ENCODE measurements around the gene ACOD1.

ACOD1 gene

DNA sequence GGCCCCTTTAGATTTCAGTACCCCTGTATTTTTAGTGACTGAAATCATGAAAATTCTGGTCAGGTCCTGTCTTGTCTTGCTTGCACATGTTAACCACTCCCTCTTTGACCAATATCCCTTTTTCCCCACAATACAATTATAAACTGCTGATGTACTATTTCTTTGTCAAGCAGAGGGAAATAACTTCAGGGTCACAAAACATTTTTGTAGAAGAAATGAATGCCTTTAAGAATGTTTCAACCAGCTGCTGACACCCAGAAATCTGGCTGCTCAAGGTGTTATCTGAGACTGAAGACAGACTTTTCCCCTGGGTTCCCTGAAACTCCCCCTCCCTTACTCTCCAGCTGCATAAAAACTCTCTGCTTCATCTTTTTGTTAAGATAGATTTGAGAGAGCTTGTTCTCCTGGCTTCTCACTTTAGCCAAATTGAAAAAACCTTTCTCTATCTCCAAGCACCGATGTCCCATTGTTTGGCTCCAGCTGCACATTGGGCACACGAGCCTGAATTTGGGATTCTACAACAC is 18.4 kb upstream of the ACOD1 start:
- TF ChIP-seq POLR2AphosphoS5 (IDR thresholded peaks at IDR 0.05; ENCODE audit: low read depth, low read length) = no peak
- TF ChIP-seq POLR2A (IDR thresholded peaks at IDR 0.05; ENCODE audit: low read depth, low read length) = no peak
- no peak for TF ChIP-seq TAF1 (IDR thresholded peaks at IDR 0.05; ENCODE audit: borderline replicate concordance, low read depth, low read length)
- FAIRE-seq (no peak), DNase-seq (ENCODE audit: insufficient read length) (no peak)

DNA sequence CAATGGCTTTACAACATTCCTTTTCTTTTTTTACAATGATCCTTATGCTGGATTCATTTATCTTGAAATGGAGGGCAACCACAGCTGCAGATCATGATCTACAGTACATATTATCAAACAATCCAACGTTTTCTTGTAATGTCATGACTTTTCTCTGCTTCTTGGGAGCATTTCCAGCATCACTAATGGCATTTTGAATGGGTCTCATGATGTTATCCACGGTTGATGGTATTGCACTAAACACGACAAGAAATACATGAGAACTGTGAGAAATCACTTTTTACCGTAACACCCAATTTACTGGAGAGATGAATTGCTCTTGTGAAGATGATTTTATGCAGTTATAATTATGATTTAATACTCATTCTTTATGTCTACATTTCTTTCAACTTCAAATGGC is 16.2 kb upstream of the ACOD1 start:
- FAIRE-seq (no peak), DNase-seq (ENCODE audit: insufficient read length) (no peak)
- TF ChIP-seq POLR2A (IDR thresholded peaks at IDR 0.05; ENCODE audit: low read depth, low read length) (no peak), POLR2AphosphoS5 (IDR thresholded peaks at IDR 0.05; ENCODE audit: low read depth, low read length) (no peak), TAF1 (IDR thresholded peaks at IDR 0.05; ENCODE audit: borderline replicate concordance, low read depth, low read length) (no peak)

DNA sequence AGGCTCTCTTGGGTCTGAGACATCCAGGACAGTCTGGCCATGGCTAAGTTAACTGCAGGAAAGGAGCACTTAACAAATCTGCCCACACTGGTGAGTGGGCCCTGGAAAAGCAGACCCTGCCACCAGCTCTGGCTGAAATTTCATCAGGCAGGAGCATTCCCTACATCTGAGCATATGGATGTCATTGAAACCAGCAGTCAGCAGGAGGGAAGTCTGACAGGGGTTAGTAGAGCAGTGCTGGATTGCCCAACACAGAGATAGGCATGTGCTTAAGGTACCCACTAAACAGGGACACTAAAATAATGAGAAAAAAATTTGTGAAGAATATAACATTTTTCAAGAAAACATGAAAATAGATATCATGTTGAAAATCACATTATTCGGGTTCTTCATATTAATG is 13.6 kb upstream of the ACOD1 start:
- TF ChIP-seq POLR2A (IDR thresholded peaks at IDR 0.05; ENCODE audit: low read depth, low read length) (no peak), POLR2AphosphoS5 (IDR thresholded peaks at IDR 0.05; ENCODE audit: low read depth, low read length) (no peak), TAF1 (IDR thresholded peaks at IDR 0.05; ENCODE audit: borderline replicate concordance, low read depth, low read length) (no peak)
- no peak for FAIRE-seq

DNA sequence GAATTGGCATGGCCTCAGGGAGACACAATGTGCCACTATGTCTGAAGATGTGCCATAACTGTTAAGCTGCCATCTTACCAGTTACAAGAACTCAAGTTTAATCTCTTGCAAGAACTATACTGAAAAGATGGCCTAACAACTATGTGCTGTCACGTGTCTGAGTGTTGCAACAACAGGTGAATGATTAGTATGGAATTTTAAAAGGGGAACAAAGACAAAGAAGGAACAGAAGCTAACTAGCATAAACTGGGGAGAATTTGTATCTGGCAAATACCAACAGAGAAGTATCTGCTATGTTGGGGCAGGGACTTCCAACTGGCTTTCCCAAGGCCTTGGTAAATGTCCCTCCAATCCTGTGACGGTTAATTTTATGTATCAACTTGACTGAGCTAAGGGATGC is 11.5 kb upstream of the ACOD1 start:
- no peak for FAIRE-seq
- no peak for DNase-seq (ENCODE audit: insufficient read length)
- no peak for TF ChIP-seq POLR2AphosphoS5 (IDR thresholded peaks at IDR 0.05; ENCODE audit: low read depth, low read length)
- no peak for TF ChIP-seq TAF1 (IDR thresholded peaks at IDR 0.05; ENCODE audit: borderline replicate concordance, low read depth, low read length)
- no peak for TF ChIP-seq POLR2A (IDR thresholded peaks at IDR 0.05; ENCODE audit: low read depth, low read length)

More for the DNA sequence above, 13.6 kb upstream of the ACOD1 start:
- DNase-seq (ENCODE audit: insufficient read length) = no peak

DNA sequence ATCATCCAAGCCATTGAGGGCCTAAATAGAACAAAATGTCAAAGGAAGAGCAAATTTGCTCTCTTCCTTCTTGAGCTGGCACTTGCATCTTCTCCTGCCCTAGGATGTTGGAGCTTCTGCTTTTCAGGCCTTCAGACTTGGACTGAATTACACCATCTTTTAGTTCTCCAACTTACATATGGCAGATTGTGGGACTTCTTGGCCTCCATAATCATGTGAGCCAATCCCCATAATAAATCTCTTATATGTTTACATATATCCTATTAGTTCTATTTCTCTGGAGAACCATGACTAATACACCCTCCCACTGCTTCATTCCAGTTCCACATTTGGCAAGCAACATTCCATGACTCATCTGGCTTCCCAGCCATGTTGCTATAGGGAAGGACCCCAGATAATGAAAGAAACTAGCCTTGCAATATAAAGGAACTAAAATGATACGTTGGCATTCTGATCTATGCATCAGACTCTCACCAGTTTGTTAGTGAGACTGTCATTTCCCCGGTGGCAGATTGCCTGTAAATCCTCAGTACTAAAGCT is 11.0 kb upstream of the ACOD1 start:
- DNase-seq (ENCODE audit: insufficient read length) = no peak
- no peak for FAIRE-seq
- no peak for TF ChIP-seq POLR2AphosphoS5 (IDR thresholded peaks at IDR 0.05; ENCODE audit: low read depth, low read length)
- TF ChIP-seq TAF1 (IDR thresholded peaks at IDR 0.05; ENCODE audit: borderline replicate concordance, low read depth, low read length) = no peak
- TF ChIP-seq POLR2A (IDR thresholded peaks at IDR 0.05; ENCODE audit: low read depth, low read length) = no peak

DNA sequence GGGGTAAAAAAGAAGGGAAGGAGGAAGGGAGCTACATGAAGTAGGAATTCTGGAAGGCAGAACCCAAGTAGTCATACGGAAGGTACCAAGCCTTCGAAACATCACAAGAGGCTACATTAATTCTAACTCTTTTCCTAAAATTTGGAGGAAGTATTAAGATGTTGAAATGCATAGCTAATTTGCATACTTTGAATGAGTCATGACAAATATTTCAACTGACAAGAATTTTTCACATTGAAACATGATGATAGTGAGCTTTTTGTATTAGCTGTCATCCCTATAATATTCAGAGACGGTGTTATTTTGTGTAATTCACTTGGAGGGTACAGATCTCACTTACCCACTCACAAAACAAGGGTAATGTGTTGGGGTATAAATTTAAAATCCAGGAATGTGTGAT is 9.1 kb upstream of the ACOD1 start:
- DNase-seq (ENCODE audit: insufficient read length) (no peak), FAIRE-seq (no peak)
- TF ChIP-seq POLR2AphosphoS5 (IDR thresholded peaks at IDR 0.05; ENCODE audit: low read depth, low read length) = no peak
- TF ChIP-seq POLR2A (IDR thresholded peaks at IDR 0.05; ENCODE audit: low read depth, low read length) = no peak
- no peak for TF ChIP-seq TAF1 (IDR thresholded peaks at IDR 0.05; ENCODE audit: borderline replicate concordance, low read depth, low read length)

DNA sequence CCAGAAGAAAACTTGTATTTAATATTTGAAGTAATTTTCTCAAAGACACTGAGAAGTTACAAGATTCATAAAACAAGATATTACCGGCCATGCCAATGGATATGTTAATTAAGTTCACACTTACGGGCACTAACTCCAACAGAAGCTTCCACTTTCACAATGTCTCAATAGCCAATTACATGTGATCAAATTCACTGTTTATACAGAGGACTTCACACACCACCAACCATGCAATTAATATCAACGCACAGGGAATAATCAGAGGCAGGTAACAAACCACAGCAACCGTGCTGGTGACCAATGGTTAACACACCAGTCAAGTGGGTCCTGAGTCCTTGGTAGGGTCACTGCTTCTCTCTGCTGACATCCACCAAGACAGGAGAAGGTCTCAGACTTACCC is 5.9 kb upstream of the ACOD1 start:
- TF ChIP-seq POLR2AphosphoS5 (IDR thresholded peaks at IDR 0.05; ENCODE audit: low read depth, low read length) (no peak), TAF1 (IDR thresholded peaks at IDR 0.05; ENCODE audit: borderline replicate concordance, low read depth, low read length) (no peak), POLR2A (IDR thresholded peaks at IDR 0.05; ENCODE audit: low read depth, low read length) (no peak)
- FAIRE-seq (no peak), DNase-seq (ENCODE audit: insufficient read length) (no peak)

DNA sequence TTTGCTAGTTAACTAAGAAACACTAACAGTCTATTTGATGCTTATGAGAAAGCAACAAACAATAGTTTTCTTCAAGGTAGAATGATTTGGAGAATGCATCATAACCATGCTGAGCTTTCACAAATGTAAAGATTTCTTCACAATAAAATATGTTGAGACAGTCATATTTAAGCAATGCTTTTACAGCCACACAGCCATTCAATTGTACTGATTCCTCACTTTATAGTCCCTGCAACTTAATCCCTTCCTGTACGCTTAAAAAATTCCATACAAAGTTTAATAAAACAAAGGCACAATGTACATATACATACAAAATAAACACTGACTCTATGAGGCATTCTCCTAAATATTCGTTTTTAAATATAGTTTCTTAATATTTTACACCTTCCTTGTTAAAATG is 4.7 kb upstream of the ACOD1 start:
- TF ChIP-seq POLR2AphosphoS5 (IDR thresholded peaks at IDR 0.05; ENCODE audit: low read depth, low read length) (no peak), TAF1 (IDR thresholded peaks at IDR 0.05; ENCODE audit: borderline replicate concordance, low read depth, low read length) (no peak), POLR2A (IDR thresholded peaks at IDR 0.05; ENCODE audit: low read depth, low read length) (no peak)
- DNase-seq (ENCODE audit: insufficient read length) (no peak), FAIRE-seq (no peak)

DNA sequence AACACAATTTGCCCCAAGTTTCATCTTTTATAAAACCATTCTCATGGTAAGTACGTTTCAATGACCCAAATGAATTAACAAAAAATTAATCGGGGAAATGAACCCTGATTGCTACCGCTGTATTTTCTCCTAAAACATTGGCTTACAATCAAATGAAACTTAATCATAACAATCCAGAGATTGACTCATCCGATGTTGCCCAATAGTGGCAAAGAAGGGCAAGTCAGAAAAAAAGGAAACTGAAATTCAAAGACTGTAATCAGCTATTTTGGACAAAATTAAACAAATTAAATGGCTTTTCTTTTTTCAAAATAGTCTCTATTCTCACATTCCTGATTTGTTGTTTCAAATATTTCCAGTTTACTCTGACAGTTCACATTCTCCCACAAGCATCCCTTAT is 3.9 kb upstream of the ACOD1 start:
- FAIRE-seq (no peak), DNase-seq (ENCODE audit: insufficient read length) (no peak)
- TF ChIP-seq POLR2A (IDR thresholded peaks at IDR 0.05; ENCODE audit: low read depth, low read length) (no peak), TAF1 (IDR thresholded peaks at IDR 0.05; ENCODE audit: borderline replicate concordance, low read depth, low read length) (no peak), POLR2AphosphoS5 (IDR thresholded peaks at IDR 0.05; ENCODE audit: low read depth, low read length) (no peak)

DNA sequence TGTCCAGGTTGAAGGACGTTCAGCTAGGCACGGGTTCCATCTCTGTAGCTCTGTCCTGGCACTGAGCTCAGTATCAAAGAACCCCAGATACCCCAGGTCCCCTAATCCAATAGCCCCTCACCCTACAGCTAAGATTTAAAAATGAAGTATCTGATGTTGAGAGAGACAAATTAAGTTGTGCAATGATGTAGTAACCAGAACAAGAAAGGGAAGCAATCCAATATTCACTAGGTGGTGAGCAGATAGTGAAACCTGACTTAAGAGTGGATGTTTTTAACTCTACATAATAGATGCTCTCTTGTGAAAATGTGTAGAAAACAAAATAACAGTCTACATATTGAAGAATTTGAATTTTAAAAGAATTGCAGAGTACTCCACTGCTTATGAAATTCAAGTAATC is 1.8 kb downstream of the ACOD1 start:
- FAIRE-seq (no peak), DNase-seq (ENCODE audit: insufficient read length) (no peak)
- TF ChIP-seq POLR2A (IDR thresholded peaks at IDR 0.05; ENCODE audit: low read depth, low read length) (no peak), POLR2AphosphoS5 (IDR thresholded peaks at IDR 0.05; ENCODE audit: low read depth, low read length) (no peak)

DNA sequence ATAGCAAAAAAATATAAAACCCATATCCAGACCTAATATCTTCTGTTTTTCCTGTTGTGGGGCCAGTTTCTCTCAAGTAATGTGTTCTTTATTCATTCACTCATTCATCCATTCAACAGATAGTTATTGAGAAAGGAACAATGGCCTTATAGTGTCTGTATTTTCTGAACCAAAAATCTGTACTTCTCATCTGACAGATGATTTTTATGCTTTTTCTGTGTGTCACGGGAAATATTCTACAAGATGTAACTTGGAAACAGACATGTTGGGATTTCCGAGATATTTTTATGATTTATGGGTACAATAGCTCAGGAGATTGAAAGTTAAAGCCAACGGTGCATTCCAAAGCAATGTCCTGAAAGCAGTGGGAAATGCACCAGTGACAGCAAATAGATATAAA is 5.7 kb downstream of the ACOD1 start:
- TF ChIP-seq POLR2AphosphoS5 (IDR thresholded peaks at IDR 0.05; ENCODE audit: low read depth, low read length) (no peak), TAF1 (IDR thresholded peaks at IDR 0.05; ENCODE audit: borderline replicate concordance, low read depth, low read length) (no peak), POLR2A (IDR thresholded peaks at IDR 0.05; ENCODE audit: low read depth, low read length) (no peak)
- DNase-seq (ENCODE audit: insufficient read length) (no peak), FAIRE-seq (no peak)

DNA sequence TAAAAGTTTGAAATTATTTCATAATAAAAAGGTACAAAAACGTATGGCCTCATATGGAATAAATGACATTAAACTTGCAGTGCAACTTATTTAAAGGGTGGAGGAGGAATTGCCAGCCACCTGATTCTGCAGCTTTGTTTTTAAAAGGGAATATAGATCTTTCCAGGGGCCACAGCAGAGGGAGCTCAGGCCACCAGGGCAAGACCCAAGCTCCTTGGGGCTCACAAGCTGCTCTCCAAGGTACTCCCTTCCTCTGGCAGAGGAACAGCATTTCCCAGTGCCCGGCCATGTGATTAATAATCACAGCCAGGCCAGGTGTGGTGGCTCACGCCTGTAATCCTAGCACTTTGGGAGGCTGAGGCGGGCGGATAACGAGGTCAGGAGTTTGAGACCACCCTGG is 6.2 kb downstream of the ACOD1 start:
- DNase-seq (ENCODE audit: insufficient read length) = no peak
- TF ChIP-seq POLR2A (IDR thresholded peaks at IDR 0.05; ENCODE audit: low read depth, low read length) (no peak), TAF1 (IDR thresholded peaks at IDR 0.05; ENCODE audit: borderline replicate concordance, low read depth, low read length) (no peak), POLR2AphosphoS5 (IDR thresholded peaks at IDR 0.05; ENCODE audit: low read depth, low read length) (no peak)
- FAIRE-seq = no peak

All from GM12892 (cell line).